B cell (primary cell): ENCODE results near the gene PPCS. TPM values are rescaled to one million over a fixed set of nuclear protein-coding genes. Genes with fewer than 3 reads are reported as not detected.

Experiments used
- ATAC-seq: fragments of 200-7000 bp; cut with Tn5 transposase; one replicate; pipeline ENCODE4 v1.10.0; 2021; ENCODE audit warnings: low read depth, mild to moderate bottlenecking, moderate number of reproducible peaks, moderate library complexity
- CTCF ChIA-PET: fragments of 350-600 bp; sonication (Branson Sonifier 250); formaldehyde crosslinking; loops from one replicate; lab custom pipeline; 2021; ENCODE audit warnings: antibody characterized with exemption, inconsistent platforms; lab: Charles Lee
- POLR2A ChIA-PET: fragments of 350-600 bp; sonication (Branson Sonifier 250); formaldehyde crosslinking; loops from one replicate; lab custom pipeline; 2021; ENCODE audit warnings: antibody characterized with exemption; lab: Charles Lee
- DNase-seq: peaks from one replicate; pipeline ENCODE4 v3.0.0; 2013
- H2AFZ ChIP-seq: 2 replicates; pipeline ENCODE4 v1.6.1; 2012; ENCODE audit warnings: mild to moderate bottlenecking, low read depth, low read length; ENCODE audit not compliant: insufficient read depth, poor library complexity, severe bottlenecking
- H3K27ac ChIP-seq, 2 donors: 1 replicate in 1 of 2; 2 replicates in 1 of 2; pipeline ENCODE4 v1.5.1; 2012 to 2013; ENCODE audit warnings: low read length in 2 of 2, mild to moderate bottlenecking in 2 of 2, moderate library complexity in 1 of 2
- H3K27me3 ChIP-seq, 4 experiments: fragments of 200-600 bp in 1 of 4; sonication (generic) in 1 of 4; replicated peaks in 1 of 4; 1 replicate in 2 of 4; 2 replicates in 2 of 4; pipeline versions ENCODE4 v1.6.1 to v1.7.0; 2013 to 2016; ENCODE audit warnings: low read length in 3 of 4, mild to moderate bottlenecking in 2 of 4, mixed read lengths in 1 of 4, moderate library complexity in 1 of 4; ENCODE audit not compliant: insufficient read depth in 4 of 4, control insufficient read depth in 3 of 4; ENCODE audit errors: control extremely low read depth in 1 of 4
- H3K36me3 ChIP-seq, 2 experiments: replicated peaks in 1 of 2; 1 replicate in 1 of 2; 2 replicates in 1 of 2; pipeline versions ENCODE4 v1.6.1 to v1.7.1; 2013; ENCODE audit warnings: low read length in 1 of 2; ENCODE audit not compliant: insufficient read depth in 2 of 2, control insufficient read depth in 1 of 2; ENCODE audit errors: control extremely low read depth in 1 of 2, extremely low read depth in 1 of 2
- H3K4me1 ChIP-seq, 2 donors: fragments of 200-600 bp in 1 of 2; sonication (generic) in 1 of 2; 1 replicate in 1 of 2; 2 replicates in 1 of 2; pipeline versions ENCODE4 v1.5.1 to v1.6.1; 2013 to 2017; ENCODE audit warnings: low read length in 2 of 2; ENCODE audit not compliant: control insufficient read depth in 2 of 2, insufficient read depth in 2 of 2
- H3K4me2 ChIP-seq: replicated peaks from 2 replicates; pipeline ENCODE3; 2012; ENCODE audit warnings: mild to moderate bottlenecking, low read depth, low read length; ENCODE audit not compliant: poor library complexity, severe bottlenecking
- H3K4me3 ChIP-seq, 5 experiments: fragments of 200-600 bp in 1 of 5; sonication (generic) in 1 of 5; 1 replicate in 3 of 5; 2 replicates in 2 of 5; pipeline versions ENCODE4 v1.5.1 to v1.7.0; 2011 to 2016; ENCODE audit warnings: low read length in 4 of 5, mild to moderate bottlenecking in 4 of 5, low read depth in 2 of 5, control low read depth in 1 of 5, moderate library complexity in 1 of 5; ENCODE audit not compliant: insufficient read depth in 1 of 5; ENCODE audit errors: control extremely low read depth in 1 of 5, extremely low read depth in 1 of 5
- H3K79me2 ChIP-seq: fragments of 200-600 bp; sonication (generic); one replicate; pipeline ENCODE4 v1.6.0; 2016; ENCODE audit warnings: low read length; ENCODE audit not compliant: control insufficient read depth, insufficient read depth
- H3K9ac ChIP-seq: fragments of 200-600 bp; sonication (generic); 2 replicates; pipeline ENCODE4 v1.6.1; 2017; ENCODE audit warnings: mild to moderate bottlenecking, low read length, moderate library complexity
- H3K9me3 ChIP-seq, 3 donors: one replicate each; pipeline versions ENCODE4 v1.6.1 to v1.7.1; 2013; ENCODE audit warnings: low read length in 2 of 3; ENCODE audit not compliant: control insufficient read depth in 2 of 3, insufficient read depth in 1 of 3; ENCODE audit errors: control extremely low read depth in 1 of 3
- H4K20me1 ChIP-seq: 2 replicates; pipeline ENCODE4 v1.6.0; 2012; ENCODE audit warnings: mild to moderate bottlenecking, low read length; ENCODE audit not compliant: insufficient read depth, control insufficient read depth, poor library complexity, severe bottlenecking
- H3K27ac Mint-ChIP-seq: one replicate; pipeline ENCODE4 v1.8.0; 2021; ENCODE audit warnings: mixed read lengths
- H3K27me3 Mint-ChIP-seq: one replicate; pipeline ENCODE4 v1.8.0; 2021; ENCODE audit warnings: mixed read lengths
- H3K4me1 Mint-ChIP-seq: one replicate; pipeline ENCODE4 v1.8.0; 2021; ENCODE audit warnings: mixed read lengths
- H3K4me3 Mint-ChIP-seq: one replicate; pipeline ENCODE4 v1.8.0; 2021; ENCODE audit warnings: mixed read lengths
- H3K9me3 Mint-ChIP-seq: one replicate; pipeline ENCODE4 v1.8.0; 2022; ENCODE audit warnings: mixed read lengths; ENCODE audit not compliant: insufficient read depth
- CTCF ChIP-seq: fragments of 200-600 bp; IDR thresholded peaks from one replicate; pipeline ENCODE4 v1.8.0; 2022; ENCODE audit warnings: antibody characterized with exemption, mild to moderate bottlenecking
- EZH2 ChIP-seq: IDR thresholded peaks from 2 replicates; pipeline ENCODE4 v1.6.1; 2012; ENCODE audit warnings: borderline replicate concordance, low read depth, mild to moderate bottlenecking, moderate library complexity, low read length; ENCODE audit not compliant: insufficient read depth, poor library complexity, severe bottlenecking
- WGBS: methylation state at CpG from one replicate; pipeline ENCODE4 v1.1.5; 2013; ENCODE audit warnings: missing lambda C conversion rate; ENCODE audit not compliant: insufficient coverage; 5-methylcytosine and 5-hydroxymethylcytosine counted together
- intact Hi-C: fragments of 100-400 bp; cut with micrococcal nuclease; formaldehyde crosslinking; loops from one replicate; pipeline ENCODE4 v1.10.0; 2022
- polyA plus RNA-seq: library from polyadenylated mRNA; depleted of rRNA; stranded (reverse); fragments of >200 nt; gene quantifications from 2 replicates; pipeline ENCODE4 v1.2.3, GENCODE V29; 2012
- total RNA-seq, 2 donors: library from RNA; stranded (reverse); fragments of 120-200 nt in 1 of 2; gene quantifications; 1 replicate in 1 of 2; 2 replicates in 1 of 2; pipeline versions ENCODE4 v1.2.3 to v1.2.4, GENCODE V29; 2013 to 2022

Gene PPCS
- total and polyA plus RNA-seq, 2 donors (not counting 1 experiment from before 2014, with no cell fraction given): 74.9 to 88.4 TPM

GRCh38 chr1:42429603-42430002, 26.7 kb upstream of the PPCS start:
- Histone ChIP-seq H3K4me1 (no peaks in the 10 kb centered on the region), H3K79me2 (no peaks in the 10 kb centered on the region), H4K20me1 (no peaks in the 10 kb centered on the region), H3K4me2 (no peak overlapping the region), H3K4me3 (no peak overlapping the region), H3K9ac (no peak overlapping the region), H3K9me3 (no peaks in the 10 kb centered on the region), H3K27ac (no peak overlapping the region), H3K27me3 (no peaks in the 10 kb centered on the region), H3K36me3 (no peaks in the 10 kb centered on the region), H2AFZ (no peak overlapping the region)
- ATAC-seq (no peak), DNase-seq (no peak)
- ChIA-PET POLR2A (no interaction called here), CTCF (no interaction called here)
- intact Hi-C loops: no loop called here
- no CpG with 5 or more reads among the region's 1 CpG for WGBS
- H3K4me3 Mint-ChIP-seq: no peak overlapping the region
- H3K27me3 Mint-ChIP-seq: no peaks in the 10 kb centered on the region
- H3K9me3 Mint-ChIP-seq: no peaks in the 10 kb centered on the region
- H3K4me1 Mint-ChIP-seq: no peaks in the 10 kb centered on the region
- no peak for TF ChIP-seq CTCF
- no peak for TF ChIP-seq EZH2
- no peak overlapping the region for H3K27ac Mint-ChIP-seq

- ChIA-PET CTCF (no interaction called here), POLR2A (no interaction called here)
- WGBS: no CpG with 5 or more reads among the region's 3 CpGs
- Mint-ChIP-seq H3K27me3 (no peaks in the 10 kb centered on the region), H3K4me3 (no peak overlapping the region), H3K9me3 (no peaks in the 10 kb centered on the region), H3K27ac (no peak overlapping the region), H3K4me1 (no peaks in the 10 kb centered on the region)
- no peak overlapping the region for H3K4me2 ChIP-seq
- intact Hi-C loops: no loop called here
- H3K79me2 ChIP-seq: no peaks in the 10 kb centered on the region
- H3K4me1 ChIP-seq: no peaks in the 10 kb centered on the region
- TF ChIP-seq CTCF: no peak
- no peak for TF ChIP-seq EZH2
- no peak overlapping the region for H3K4me3 ChIP-seq
- no peaks in the 10 kb centered on the region for H4K20me1 ChIP-seq
- no peaks in the 10 kb centered on the region for H3K9me3 ChIP-seq
- H2AFZ ChIP-seq: no peak overlapping the region
- ATAC-seq (no peak), DNase-seq (no peak)
- no peaks in the 10 kb centered on the region for H3K36me3 ChIP-seq
- no peaks in the 10 kb centered on the region for H3K27me3 ChIP-seq
- H3K27ac ChIP-seq: no peak overlapping the region
- H3K9ac ChIP-seq: no peak overlapping the region
These were observed 25.8 kb upstream of the PPCS start for GRCh38 chr1:42430286-42431135.
